Lung microvascular endothelial cell (primary cell): Measurements from ENCODE around the gene JAG2. TPM values are rescaled to one million over a fixed set of nuclear protein-coding genes. Genes with fewer than 3 reads are reported as not detected.

ENCODE experiments used
- DNase-seq, 2 donors: peaks; one replicate each; pipeline versions ENCODE4 v3.0.0 to v3.0.0-alpha.2; 2010; ENCODE audit warnings: low read depth in 2 of 2
- total RNA-seq: library from RNA; depleted of rRNA; stranded (reverse); fragments of >200 nt; gene quantifications from 2 replicates; pipeline ENCODE4 v1.2.1, GENCODE V29; 2014

JAG2 gene
- total RNA-seq, 1 donor from 2014 or later = 51.6 TPM

DNA sequence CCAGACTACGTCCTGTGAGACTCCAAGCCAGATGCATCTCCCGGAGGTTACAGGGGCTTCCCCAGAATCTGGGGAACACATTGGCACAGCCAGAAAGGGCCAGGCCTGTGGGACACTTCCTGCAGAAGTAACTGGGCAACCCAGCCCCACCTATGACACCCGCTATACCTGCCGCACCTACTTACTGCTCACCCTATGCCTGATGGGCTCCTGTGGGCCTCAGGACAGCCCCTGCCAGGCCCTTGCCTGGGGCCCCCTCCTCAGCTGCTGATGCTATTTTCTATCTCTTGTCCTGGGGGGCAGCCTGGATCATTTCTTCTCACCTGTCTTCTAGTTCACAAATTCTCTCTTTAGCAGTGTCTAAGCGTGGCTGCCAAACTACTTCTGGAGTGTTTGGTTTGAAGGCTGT, 28.7 kb downstream of the JAG2 start:
- DNase-seq = no peak

DNA sequence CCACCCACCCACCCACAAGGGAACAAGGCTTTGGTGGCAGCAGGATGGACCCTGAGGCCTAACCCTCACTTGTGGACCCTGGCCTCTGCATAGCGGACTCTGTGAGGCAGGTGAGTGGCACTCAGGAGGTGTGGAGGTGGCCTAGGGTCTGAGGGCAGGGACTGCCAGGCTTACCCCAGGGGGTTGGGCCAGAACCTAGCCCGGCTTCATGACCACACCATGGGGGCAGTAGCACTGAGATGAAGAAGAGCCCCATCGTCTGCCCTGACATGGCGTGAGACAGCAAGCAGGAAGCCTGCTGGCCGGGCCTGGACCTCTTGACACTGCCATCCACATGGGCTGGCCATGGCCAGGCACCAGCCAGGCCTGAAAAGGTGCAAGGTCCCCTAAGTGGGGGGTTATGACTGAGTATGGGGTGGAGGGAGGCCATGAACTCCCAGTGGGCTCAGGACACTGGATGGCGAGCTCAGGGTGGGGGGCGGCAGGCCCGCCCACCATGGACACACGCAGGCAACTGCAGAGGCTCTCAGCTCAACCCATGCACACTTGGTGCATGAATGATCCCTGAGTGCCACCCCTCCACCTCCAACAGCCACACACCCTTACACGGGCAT, 29.3 kb downstream of the JAG2 start:
- no peak for DNase-seq

DNA sequence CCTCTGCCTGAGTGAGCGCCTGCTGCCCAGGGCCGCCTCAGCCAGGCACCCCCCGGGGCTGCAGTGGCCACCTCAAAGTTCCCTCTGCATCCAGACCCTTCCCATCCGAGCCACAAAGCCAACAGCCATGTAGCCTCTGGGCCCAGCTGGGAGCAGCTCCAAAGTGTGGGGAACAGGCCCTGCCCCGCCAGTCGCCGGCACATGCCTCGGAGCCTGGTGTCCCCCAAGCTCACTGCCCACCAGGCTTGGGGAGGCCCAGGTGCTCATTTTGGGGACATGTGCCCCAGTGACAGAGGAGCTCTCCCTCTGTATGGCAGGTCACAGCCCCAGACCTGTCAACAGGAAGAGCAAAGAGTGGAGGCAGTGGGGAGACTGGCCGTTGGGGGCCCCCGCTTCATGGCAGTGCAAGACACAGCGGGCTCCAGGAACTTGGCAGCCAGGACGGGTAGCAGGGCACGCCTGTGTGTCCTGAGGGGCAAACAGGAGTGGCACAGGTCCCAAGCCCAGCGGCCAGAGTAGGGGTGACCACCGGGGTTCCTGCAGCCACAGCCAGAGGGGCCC, 29.9 kb downstream of the JAG2 start:
- no peak for DNase-seq

DNA sequence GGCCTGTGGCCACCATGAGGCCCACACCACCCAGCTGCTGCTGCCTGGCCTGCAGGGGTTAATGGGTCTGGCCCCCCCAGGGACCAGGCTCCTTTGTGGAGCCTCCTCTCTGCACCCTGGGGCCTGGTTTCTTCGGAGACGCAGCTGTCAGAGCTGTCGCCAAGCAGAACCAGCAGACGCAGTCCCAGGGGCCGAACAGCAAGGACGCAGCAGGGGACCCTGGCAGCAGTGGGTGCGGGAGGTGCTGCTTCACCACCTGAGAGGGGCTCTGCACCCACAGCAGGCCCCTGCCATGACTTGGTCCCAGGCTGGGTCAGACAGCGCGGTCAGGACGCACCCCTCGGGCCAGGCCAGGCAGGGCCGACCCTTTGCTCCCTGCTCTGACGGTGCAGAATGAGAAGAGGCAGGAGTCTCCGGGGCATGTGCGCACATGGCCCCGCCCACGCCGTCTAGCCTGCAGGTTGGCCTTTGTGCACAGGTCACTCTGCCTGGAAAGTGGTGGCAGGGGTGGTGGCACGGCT, 30.5 kb downstream of the JAG2 start:
- DNase-seq = no peak

- DNase-seq = no peak
Observed at GRCh38 chr14:105137481-105138020, 31.0 kb downstream of the JAG2 start.

GRCh38 chr14:105136401-105137322, 31.9 kb downstream of the JAG2 start:
- no peak for DNase-seq

- no peak for DNase-seq
Observed at GRCh38 chr14:105135700-105136395, 32.7 kb downstream of the JAG2 start.

DNA sequence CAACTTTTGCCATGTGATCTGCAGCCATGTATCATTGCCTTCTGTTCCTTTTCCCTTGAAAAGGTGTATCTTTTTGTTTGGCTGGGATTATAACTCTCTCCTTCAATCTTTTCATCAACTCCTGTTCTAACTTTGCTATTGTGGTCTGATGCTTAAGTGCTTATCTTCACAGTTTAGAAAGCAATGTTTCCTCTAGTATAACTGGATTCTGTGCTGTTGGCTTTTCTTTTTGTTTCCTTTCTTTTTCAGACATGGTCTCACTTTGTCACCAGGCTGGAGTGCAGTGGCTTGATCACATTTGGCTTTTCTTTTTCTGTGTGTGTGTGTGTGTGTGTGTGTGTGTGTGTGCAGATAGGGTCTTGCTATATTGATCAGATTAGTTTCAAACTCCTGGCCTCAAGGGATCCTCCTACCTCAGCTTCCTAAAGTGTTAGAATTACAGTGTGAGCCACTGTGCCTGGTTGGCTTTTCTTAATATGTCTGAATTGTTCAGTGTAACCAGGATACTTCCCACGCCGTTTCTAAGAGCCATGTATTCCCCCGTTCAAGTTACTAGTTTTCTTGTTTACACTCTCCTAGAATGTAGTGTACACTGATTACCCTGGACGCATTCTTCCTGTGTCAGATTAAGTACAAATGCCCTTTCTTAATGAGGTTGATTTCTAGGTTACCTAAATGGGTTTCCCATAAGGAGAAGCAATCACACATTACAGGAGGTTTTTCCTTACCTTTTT, 35.5 kb downstream of the JAG2 start:
- no peak for DNase-seq

DNA sequence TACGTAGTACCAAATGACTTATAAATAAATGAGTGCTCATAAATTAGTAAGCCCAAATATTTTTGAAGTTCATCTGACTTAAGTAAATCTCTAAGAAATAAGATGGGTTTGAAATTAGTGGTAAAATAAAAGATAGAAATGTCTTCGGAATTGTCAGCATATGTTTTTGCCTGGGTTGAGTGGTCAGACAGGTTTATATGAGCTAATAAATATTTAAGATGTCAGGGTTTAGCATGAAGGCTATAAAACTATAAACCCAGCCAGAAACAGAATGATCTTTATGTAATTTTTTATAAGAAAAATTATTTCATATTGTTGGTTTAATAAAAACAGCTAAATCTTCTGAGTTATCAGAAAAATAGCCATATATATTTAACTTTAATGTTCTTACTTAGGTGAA, 37.3 kb downstream of the JAG2 start:
- no peak for DNase-seq

GRCh38 chr14:105128059-105128458, 40.5 kb downstream of the JAG2 start:
- no peak for DNase-seq

GRCh38 chr14:105126981-105127329, 41.6 kb downstream of the JAG2 start:
- DNase-seq = no peak

DNA sequence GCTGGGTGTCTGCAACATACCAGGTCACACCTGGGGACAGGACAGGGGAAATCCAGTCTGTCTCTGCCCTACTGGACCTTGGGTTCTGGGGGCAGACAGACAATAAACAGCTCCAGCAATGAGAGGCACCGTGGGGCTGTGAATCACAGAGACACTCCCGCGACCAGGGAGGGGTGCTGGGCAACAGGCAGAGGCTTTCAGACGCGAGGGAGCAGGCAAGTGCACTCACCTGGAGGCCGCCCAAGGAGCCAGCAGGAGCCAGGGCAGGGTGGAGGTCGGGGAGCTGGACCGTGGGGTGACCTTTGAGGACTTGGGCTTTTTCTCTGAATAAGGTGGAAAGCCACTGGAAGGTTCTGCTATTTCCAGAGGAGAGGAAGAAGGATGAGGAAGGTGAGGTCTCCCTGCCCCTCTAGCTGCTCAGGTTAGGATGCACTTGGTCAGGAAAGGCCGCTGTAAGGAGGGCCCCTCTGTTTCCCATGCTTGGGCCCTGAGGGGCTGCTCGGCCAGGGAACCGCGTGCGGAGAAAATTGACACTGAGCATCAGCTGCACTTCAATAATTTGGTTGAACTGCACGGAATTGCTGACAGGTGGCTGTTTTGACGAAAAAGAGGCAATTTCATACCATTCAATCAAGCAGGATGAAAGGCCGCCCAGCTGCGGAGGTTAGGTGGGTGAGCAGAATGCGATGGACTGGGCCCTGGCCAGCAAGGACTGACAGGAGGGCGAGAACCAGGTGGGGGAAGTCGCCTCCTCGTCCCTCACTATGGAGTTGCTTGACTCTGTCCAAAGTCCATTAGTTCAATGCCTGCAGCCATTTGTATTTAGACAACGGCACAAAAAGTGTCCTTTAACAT, 42.2 kb downstream of the JAG2 start:
- no peak for DNase-seq

DNA sequence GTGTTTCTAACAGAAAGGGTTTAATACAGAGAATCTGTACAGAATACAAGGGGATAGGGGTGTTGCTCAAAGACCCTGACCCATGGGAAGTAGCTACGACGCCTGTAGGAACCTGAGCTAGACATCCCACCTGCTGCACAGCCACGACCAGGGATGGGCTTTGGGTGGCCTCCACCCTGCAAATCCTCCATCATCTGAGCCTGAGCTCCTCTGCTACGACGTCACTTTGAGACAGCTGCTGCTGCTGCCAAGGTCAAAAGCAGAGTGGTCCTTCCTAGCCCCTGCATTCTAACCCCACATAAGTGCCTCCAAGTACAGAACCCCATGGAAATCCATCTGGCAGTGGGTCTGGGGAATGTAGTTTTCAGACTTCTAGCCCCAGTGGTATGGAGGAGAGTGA, 43.8 kb downstream of the JAG2 start:
- DNase-seq = no peak

DNA sequence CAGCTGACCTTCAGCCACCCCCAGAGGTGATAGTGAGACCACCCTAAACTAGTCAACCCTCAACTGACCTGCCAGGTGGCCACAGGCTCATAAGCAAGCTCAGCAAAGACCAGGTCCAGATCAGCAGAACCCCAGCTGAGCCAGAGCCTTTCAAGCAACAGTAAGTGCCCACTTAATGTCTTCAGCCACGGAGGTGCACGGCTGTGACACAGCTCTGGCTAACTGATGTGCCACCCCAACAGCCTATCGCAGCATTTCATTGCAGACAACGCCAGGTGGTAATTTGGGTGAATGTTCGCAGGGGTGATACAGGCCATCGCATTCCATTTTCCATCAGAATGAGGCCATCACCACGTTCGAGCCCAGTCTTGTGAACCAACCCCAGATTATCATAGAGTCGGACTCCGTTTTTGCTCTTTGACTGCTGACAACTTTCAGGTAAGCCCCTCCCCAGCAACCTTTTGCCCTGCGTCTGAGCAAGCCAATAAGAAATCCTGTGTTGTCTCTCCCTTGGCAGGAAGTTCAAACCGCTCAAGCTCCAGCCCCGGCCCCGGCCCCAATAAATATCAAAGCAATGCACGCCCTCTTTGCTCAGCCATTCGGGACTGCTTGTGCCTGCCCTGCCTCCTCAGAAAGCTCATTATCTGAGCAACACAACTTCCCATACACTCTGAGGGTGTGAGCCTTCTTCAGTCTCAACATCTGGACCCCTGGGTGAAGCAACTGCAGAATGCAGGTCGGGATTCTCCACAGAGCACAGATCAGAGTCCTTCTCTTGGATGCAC, 44.4 kb downstream of the JAG2 start:
- no peak for DNase-seq

- DNase-seq = no peak
Observed at GRCh38 chr14:105123064-105123665, 45.4 kb downstream of the JAG2 start.

DNA sequence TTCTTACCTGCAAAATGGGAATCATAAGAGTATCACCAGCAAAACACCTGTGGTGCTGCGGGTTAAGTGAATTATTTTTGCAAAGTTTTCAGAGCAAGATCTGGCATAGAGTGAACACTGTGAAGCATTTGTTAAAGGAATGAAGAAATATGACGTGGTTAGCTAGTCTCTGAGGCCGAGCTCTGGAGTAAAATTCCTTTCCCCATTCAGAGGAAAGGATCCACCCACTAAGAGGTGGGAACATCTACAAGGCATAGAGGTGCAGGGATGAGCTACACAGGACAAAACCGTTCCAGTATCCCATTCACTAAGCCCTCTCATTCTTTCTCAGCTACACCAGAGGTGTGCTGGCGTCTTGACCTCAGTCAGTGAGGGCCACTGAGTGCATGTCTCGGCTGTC, 48.5 kb downstream of the JAG2 start:
- DNase-seq = no peak

- no peak for DNase-seq
Observed at GRCh38 chr14:105119408-105120025, 49.1 kb downstream of the JAG2 start.

DNA sequence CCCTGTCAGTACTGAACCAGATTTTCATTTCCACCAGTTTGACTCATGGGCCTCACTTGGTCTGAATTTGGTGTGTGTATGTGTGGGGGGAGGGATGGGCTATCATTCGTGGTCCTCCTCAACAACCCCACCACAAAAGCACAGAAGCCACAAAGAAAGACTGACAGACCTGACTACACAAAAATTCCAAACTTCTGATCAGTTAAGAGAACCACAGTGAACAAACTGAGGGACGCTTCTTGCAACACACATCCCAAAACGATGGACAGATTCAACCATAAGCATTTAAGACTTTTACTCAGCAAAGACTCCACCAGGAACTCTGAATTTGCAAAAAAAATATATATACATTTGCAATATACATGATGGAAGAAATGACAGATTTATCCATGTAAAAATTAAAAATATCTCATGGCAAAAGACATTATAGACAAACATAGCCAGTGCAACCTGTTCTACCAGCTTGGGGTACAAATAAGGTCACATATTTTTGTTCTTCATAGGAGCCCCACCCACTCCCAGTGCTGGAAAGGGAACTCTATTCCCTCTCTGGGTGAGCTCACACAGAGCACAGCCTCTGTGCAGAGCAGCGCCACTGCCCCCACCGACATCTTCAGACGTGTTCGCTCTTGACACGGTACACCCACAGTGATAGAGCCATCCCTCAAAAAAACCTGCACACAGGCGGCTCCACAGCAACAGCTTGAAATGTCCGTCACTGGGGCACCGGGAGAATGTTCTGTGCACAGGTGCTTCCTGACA, 49.7 kb downstream of the JAG2 start:
- DNase-seq = no peak
